BJ (cell line): ENCODE data around the gene ZFPL1. TPM values are rescaled to one million over a fixed set of nuclear protein-coding genes. Genes with fewer than 3 reads are reported as not detected.

Experiments used
- CTCF ChIA-PET: fragments of 350-600 bp; formaldehyde crosslinking; extraction: SDS; loops from one replicate; lab custom pipeline; 2021; ENCODE audit warnings: antibody characterized with exemption, inconsistent platforms; lab: Yijun Ruan, JAX
- POLR2A ChIA-PET: fragments of 300-600 bp; sonication (Branson Sonifier 250); formaldehyde crosslinking; extraction: SDS; loops from one replicate; lab custom pipeline; 2021; ENCODE audit warnings: antibody characterized with exemption; lab: Charles Lee
- DNase-seq: peaks from one replicate; pipeline ENCODE4 v3.0.0-alpha.2; 2011; ENCODE audit warnings: low read depth
- H3K27me3 ChIP-seq: 2 replicates; pipeline ENCODE4 v1.6.0; 2011; ENCODE audit warnings: low read length; ENCODE audit not compliant: control insufficient read depth, insufficient read depth
- H3K36me3 ChIP-seq: 2 replicates; pipeline ENCODE4 v1.5.1; 2011; ENCODE audit warnings: low read length; ENCODE audit not compliant: control insufficient read depth, insufficient read depth
- H3K4me3 ChIP-seq: 2 replicates; pipeline ENCODE4 v1.5.1; 2011; ENCODE audit warnings: low read depth, mild to moderate bottlenecking, control low read depth, low read length
- polyA plus RNA-seq: library from polyadenylated mRNA; depleted of rRNA; stranded (reverse); fragments of >200 nt; gene quantifications from 2 replicates; pipeline ENCODE4 v1.2.3, GENCODE V29; 2011
- TF ChIP-seq, protein P1 (sequence below): IDR thresholded peaks from 2 replicates; pipeline ENCODE4 v1.5.1; 2011; ENCODE audit warnings: low read depth, mild to moderate bottlenecking, control low read depth, inconsistent platforms, low read length, moderate library complexity; ENCODE audit not compliant: insufficient read depth

ZFPL1 gene
- polyA plus RNA-seq, 1 experiment = 91.8 TPM

DNA sequence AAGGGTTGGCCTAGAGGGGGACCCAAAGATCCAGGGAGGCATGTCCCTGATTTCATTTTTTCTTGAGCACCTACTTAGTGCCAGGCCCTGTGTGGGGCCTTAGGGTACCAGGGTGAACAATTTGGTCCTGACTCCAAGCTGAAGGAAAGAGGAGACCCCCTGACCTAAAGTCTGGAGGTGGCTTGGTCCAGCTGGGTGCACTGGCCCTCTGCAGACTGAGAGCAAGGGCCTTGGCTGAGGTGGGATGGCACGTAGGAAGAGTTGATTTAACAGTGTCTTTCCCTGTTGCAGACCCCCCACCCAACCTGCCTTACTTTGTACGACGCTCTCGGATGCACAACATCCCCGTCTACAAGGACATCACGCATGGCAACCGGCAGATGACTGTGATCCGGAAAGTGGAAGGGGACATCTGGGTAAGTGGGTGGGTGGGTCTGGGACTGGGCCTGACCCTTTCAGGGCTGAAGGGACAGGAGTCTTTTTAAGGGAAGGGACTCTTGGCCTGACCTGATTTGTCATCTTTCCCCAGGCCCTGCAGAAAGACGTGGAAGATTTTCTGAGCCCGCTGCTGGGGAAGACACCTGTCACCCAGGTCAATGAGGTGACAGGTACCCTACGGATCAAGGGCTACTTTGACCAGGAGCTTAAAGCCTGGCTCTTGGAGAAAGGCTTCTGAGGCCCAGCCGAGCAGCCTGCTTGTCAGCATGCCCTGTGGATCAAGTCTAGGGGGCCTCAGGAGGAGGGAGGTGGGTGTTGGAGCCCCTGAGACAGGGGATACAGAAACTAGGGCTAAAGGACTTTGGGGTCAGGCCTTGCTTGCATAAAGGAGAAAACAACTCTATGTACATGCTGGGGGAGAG is 41.4 kb downstream of the ZFPL1 start:
- no peak for DNase-seq
- H3K4me3 ChIP-seq = no peak overlapping the region
- peaks cover 41% of the 10 kb centered on the region for H3K36me3 ChIP-seq
- TF ChIP-seq, protein P1, sequence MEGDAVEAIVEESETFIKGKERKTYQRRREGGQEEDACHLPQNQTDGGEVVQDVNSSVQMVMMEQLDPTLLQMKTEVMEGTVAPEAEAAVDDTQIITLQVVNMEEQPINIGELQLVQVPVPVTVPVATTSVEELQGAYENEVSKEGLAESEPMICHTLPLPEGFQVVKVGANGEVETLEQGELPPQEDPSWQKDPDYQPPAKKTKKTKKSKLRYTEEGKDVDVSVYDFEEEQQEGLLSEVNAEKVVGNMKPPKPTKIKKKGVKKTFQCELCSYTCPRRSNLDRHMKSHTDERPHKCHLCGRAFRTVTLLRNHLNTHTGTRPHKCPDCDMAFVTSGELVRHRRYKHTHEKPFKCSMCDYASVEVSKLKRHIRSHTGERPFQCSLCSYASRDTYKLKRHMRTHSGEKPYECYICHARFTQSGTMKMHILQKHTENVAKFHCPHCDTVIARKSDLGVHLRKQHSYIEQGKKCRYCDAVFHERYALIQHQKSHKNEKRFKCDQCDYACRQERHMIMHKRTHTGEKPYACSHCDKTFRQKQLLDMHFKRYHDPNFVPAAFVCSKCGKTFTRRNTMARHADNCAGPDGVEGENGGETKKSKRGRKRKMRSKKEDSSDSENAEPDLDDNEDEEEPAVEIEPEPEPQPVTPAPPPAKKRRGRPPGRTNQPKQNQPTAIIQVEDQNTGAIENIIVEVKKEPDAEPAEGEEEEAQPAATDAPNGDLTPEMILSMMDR = no peak
- ChIA-PET POLR2A (no interaction called here), CTCF (interaction anchor here (1.5 to 1.6 kb wide), 2 partner anchors 13 to 15 kb away, joined by 5 to 9 read pairs; partner anchors contain the start of gene TM7SF2)
- no peaks in the 10 kb centered on the region for H3K27me3 ChIP-seq

DNA sequence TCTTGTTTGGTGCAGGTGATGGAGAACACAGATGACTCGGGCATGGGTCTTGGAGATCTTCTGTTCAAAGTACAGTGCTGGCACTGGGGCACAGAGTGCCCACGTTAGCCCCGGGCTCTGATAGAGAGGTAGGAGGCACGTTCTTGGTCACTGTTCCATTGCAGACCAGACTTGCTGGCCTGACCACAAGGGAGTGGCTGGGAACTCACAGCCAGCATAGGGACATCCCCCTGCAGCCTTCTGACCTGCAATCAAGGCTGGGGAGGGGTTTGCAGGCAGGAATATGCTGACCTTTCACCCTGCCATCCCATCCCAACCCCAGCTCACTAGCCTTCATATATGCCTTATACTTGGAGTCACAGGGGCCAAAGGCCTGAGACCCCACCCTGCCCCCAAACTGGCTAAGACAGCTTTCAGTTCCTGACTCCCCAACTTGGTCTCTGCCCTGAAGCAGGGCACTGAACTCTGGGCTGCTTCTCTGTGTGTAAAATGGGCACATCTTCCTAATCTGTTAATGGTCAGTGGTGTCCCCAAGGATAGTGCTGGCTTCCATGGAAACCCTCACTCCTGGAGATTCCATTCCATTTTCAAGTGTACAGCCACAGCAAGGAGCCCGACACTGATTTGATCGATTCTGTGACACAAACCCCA is 42.7 kb downstream of the ZFPL1 start:
- H3K36me3 ChIP-seq = peaks cover 49% of the 10 kb centered on the region
- no peaks in the 10 kb centered on the region for H3K27me3 ChIP-seq
- DNase-seq = no peak
- POLR2A ChIA-PET = interaction anchor here (0.7 kb wide), 1 partner anchor 27 kb away, joined by 3 read pairs; no protein-coding TSS in a partner anchor
- no peak overlapping the region for H3K4me3 ChIP-seq
- CTCF ChIA-PET = interaction anchor here (0.6 to 0.8 kb wide), 2 partner anchors 9 to 14 kb away, joined by 3 read pairs; partner anchors contain the start of gene ZNHIT2
- TF ChIP-seq, protein P1 = no peak

DNA sequence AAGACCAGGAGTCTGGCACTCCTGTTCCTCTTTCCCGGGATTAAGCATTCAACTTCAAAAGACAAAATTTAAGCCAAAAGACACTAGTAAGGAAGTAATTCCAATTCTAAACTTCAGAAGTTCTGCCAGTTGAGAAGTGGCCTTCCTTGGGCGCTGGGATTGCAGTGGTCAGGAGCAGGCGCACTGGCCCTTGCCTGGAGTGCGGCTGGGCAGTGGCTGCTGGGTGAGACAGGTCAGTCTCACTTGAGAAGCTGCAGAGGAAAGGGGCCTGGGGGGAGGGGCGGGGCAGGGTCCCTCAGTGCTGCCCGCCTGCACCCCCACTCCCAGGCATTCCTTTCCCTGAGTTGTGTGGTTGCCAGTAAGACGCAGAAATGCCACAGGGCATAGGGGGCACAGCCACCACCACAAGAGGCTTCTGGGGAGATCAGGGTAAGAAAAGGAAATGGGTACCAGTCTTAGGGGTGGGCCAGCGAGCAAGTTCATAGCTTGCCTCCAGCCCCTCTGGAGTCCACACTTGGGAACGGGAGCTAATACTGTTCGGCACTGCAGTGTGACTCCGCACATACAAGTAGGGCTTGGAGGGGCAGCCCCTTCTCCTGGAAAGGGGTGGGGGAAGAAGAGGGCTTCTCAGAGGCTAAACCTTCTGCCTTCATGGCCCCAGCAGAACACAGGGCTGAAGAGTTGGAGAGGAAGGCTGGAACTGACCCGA is 43.6 kb downstream of the ZFPL1 start:
- Histone ChIP-seq H3K4me3 (no peak overlapping the region), H3K27me3 (no peaks in the 10 kb centered on the region), H3K36me3 (peaks cover 56% of the 10 kb centered on the region)
- TF ChIP-seq, protein P1 = no peak
- DNase-seq = no peak
- ChIA-PET CTCF (interaction anchor here (0.6 to 0.9 kb wide), 2 partner anchors 10 to 15 kb away, joined by 3 to 4 read pairs (median 3); partner anchors contain the start of gene ZNHIT2), POLR2A (interaction anchor here (0.7 kb wide), 1 partner anchor 26 kb away, joined by 3 read pairs; no protein-coding TSS in a partner anchor)

DNA sequence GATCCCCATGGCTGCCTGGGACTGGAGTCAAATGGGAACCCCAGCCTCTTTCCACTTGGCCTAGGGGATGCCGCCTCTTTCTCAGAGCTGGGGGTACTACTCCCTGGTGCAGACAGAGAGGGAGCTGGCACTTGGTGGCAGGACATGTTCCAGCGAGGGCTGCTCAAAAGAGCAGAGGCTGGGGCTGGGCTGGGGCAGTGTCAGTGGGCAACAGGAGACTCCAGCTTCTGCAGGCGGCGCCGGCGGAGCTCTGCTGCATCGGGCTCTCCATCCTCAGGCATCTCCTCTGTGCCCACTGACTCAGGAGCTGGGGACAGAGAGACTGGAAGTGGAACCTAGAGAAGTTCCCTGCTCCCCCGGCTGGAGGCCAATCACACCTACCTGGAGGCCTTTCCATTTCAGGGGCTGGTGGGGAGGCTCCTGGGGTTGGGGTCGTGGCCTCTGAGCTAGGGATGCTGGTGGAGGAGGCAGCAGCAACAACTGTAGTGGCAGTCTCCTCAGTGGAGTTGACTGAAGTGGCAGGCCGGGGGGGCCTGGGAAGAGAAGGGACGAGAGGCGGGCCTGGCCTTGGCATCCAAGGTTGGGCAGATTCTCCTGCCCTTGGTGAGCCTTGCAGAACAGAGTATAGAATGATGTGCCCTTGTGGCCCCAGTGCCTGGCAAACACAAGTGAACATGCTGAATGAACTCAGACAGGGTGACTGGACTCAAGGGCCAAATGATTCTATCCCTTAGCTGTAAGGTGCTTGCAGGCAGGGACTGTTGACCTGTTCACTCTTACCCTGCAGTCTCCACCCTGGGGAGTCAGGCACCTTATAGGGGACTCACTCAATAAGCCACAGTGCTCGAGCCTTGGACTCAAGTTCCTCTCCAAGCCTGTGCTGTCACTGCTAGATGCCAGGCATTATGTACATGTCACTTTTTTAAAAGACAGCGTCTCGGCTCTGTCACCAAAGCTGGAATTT is 44.4 kb downstream of the ZFPL1 start:
- H3K36me3 ChIP-seq = peaks cover 57% of the 10 kb centered on the region
- CTCF ChIA-PET = interaction anchor here (0.9 to 1.2 kb wide), 2 partner anchors 10 to 16 kb away, joined by 3 to 4 read pairs; no protein-coding TSS in a partner anchor
- no peak for DNase-seq
- TF ChIP-seq, protein P1 = no peak
- POLR2A ChIA-PET = no interaction called here
- no peaks in the 10 kb centered on the region for H3K27me3 ChIP-seq
- no peak overlapping the region for H3K4me3 ChIP-seq
